Fibroblast of lung (primary cell): Measurements from ENCODE around the gene PIK3C2G.

Experiments
- CTCF ChIP-seq, 2 donors: IDR thresholded peaks in 1 of 2; conservative IDR thresholded peaks in 1 of 2; 1 replicate in 1 of 2; 2 replicates in 1 of 2; pipeline ENCODE4 v1.5.1; 2011 to 2012; ENCODE audit warnings: low read length in 2 of 2, control low read depth in 1 of 2, inconsistent platforms in 1 of 2, low read depth in 1 of 2, mild to moderate bottlenecking in 1 of 2
- EZH2 ChIP-seq: IDR thresholded peaks from 2 replicates; pipeline ENCODE4 v1.5.1; 2012; ENCODE audit warnings: low read length, control low read depth, mild to moderate bottlenecking; ENCODE audit errors: missing control alignments

- TF ChIP-seq EZH2 (no peak), CTCF (conservative IDR thresholded peaks at IDR 0.05 in 1 of 2, IDR thresholded peaks at IDR 0.05 in 1 of 2; ENCODE audit: low read depth in 1 of 2, low read length in 2 of 2) (no peak)
Observed at GRCh38 chr12:18631339-18631738, 370.0 kb downstream of the PIK3C2G start.
